ENCODE measurements around the gene DHRSX. TPM values are rescaled to one million over a fixed set of nuclear protein-coding genes. Genes with fewer than 3 reads are reported as not detected.
"Not testable (repeated sequence)": the region's sequence is repeated elsewhere in the genome, so short reads cannot be mapped to it uniquely, and the experiment has no call there.

The DHRSX gene
- total and polyA plus RNA-seq, 10 of the 15 experiments (the other 5 are each of a cell fraction or from before 2014, with no cell fraction given): 1.7 to 39.5 (median 16.5) TPM

- FAIRE-seq (no peak), DNase-seq (ENCODE audit: low read depth, low spot score) (no peak), ATAC-seq (no peak)
- no TSS peak for BruUV-seq (replicated peaks)
- Histone ChIP-seq H3K4me1 (ENCODE audit: control insufficient read depth, insufficient read depth, low read length) (no peaks in the 10 kb centered on the region), H3K79me2 (ENCODE audit: control insufficient read depth, insufficient read depth, low read length) (no peaks in the 10 kb centered on the region), H3K9me3 (replicated peaks; ENCODE audit: control insufficient read depth, insufficient read depth, low read length) (peaks cover 29% of the 10 kb centered on the region; the same call in 2 of the 3 replicates), H3K4me2 (ENCODE audit: control insufficient read depth, insufficient read depth) (no peak overlapping the region), H4K20me1 (ENCODE audit: control insufficient read depth, insufficient read depth) (no peaks in the 10 kb centered on the region), H3K27ac (ENCODE audit: control insufficient read depth, insufficient read depth) (no peak overlapping the region), H3K36me3 (ENCODE audit: control insufficient read depth in 2 of 2, insufficient read depth in 2 of 2, low read length in 1 of 2) (no peaks in the 10 kb centered on the region), H3K9ac (ENCODE audit: control insufficient read depth, insufficient read depth, low read length) (no peak overlapping the region), H3K27me3 (replicated peaks in 1 of 2; ENCODE audit: control insufficient read depth in 2 of 2, insufficient read depth in 2 of 2, low read length in 1 of 2) (no peaks in the 10 kb centered on the region), H2AFZ (ENCODE audit: control insufficient read depth, low read depth, low read length) (no peak overlapping the region), H3K4me3 (no peak overlapping the region)
- CTCF ChIA-PET: no interaction called here
- TF ChIP-seq PBX3 (IDR thresholded peaks at IDR 0.05; ENCODE audit: insufficient replicate concordance, low read depth, low read length): no peak
- TF ChIP-seq MTA2 (IDR thresholded peaks at IDR 0.05; ENCODE audit: low read depth): no peak
- TF ChIP-seq MTA3 (IDR thresholded peaks at IDR 0.05; ENCODE audit: borderline replicate concordance, low read length): no peak
- no peak for TF ChIP-seq RAD51 (IDR thresholded peaks at IDR 0.05)
- TF ChIP-seq SREBF2 (IDR thresholded peaks at IDR 0.05; ENCODE audit: low read length): no peak
- TF ChIP-seq ZBTB40 (IDR thresholded peaks at IDR 0.05; ENCODE audit: borderline replicate concordance): no peak
- 98% methylated on average over 3 of the region's 3 CpGs for WGBS (ENCODE audit: insufficient coverage, insufficient replicate concordance, low lambda C conversion rate, missing lambda C conversion rate)
- SMC1A ChIA-PET (ENCODE audit: uncharacterized antibody, unreplicated experiment): no interaction called here
- POLR2A ChIA-PET: no interaction called here
- in situ Hi-C loops (cut with MboI): no loop called here
- RAD21 ChIA-PET (ENCODE audit: unreplicated experiment): no interaction called here
- intact Hi-C loops (cut with micrococcal nuclease; ENCODE audit: unreplicated experiment): no loop called here
These were observed 280.5 kb downstream of the DHRSX start for GRCh38 chrX:2220296-2220695.

GRCh38 chrX:2214138-2214823 is 286.5 kb downstream of the DHRSX start:
- intact Hi-C loops (cut with micrococcal nuclease; ENCODE audit: unreplicated experiment); H3K4me2 ChIP-seq (ENCODE audit: control insufficient read depth, insufficient read depth); SMC1A ChIA-PET (ENCODE audit: uncharacterized antibody, unreplicated experiment); H3K9me3 ChIP-seq (replicated peaks; ENCODE audit: control insufficient read depth, insufficient read depth, low read length); FAIRE-seq; H2AFZ ChIP-seq (ENCODE audit: control insufficient read depth, low read depth, low read length); ATAC-seq; H4K20me1 ChIP-seq (ENCODE audit: control insufficient read depth, insufficient read depth); in situ Hi-C loops (cut with MboI); H3K79me2 ChIP-seq (ENCODE audit: control insufficient read depth, insufficient read depth, low read length); CTCF ChIA-PET; H3K4me3 ChIP-seq; RAD21 ChIA-PET (ENCODE audit: unreplicated experiment); POLR2A ChIA-PET; H3K27me3 ChIP-seq (replicated peaks in 1 of 2; ENCODE audit: control insufficient read depth in 2 of 2, insufficient read depth in 2 of 2, low read length in 1 of 2); H3K9ac ChIP-seq (ENCODE audit: control insufficient read depth, insufficient read depth, low read length); H3K36me3 ChIP-seq (ENCODE audit: control insufficient read depth in 2 of 2, insufficient read depth in 2 of 2, low read length in 1 of 2); DNase-seq (ENCODE audit: low read depth, low spot score); BruUV-seq (replicated peaks); H3K4me1 ChIP-seq (ENCODE audit: control insufficient read depth, insufficient read depth, low read length); H3K27ac ChIP-seq (ENCODE audit: control insufficient read depth, insufficient read depth): not testable (repeated sequence)
- WGBS (ENCODE audit: insufficient coverage, insufficient replicate concordance, low lambda C conversion rate, missing lambda C conversion rate): 84% methylated on average over 7 of the region's 7 CpGs
